PC-9 (cell line): Measurements from ENCODE around the gene SETD6. TPM values are rescaled to one million over a fixed set of nuclear protein-coding genes. Genes with fewer than 3 reads are reported as not detected.

Source experiments
- BruUV-seq: library from RNA; stranded (reverse); fragments of 400-500 nt; replicated peaks from 2 replicates; lab custom pipeline; 2021; lab: Mats Ljungman, UMichigan
- CTCF ChIA-PET: fragments of 300-600 bp; sonication (Branson Sonifier 250); formaldehyde crosslinking; loops from one replicate; lab custom pipeline; 2022; ENCODE audit warnings: antibody characterized with exemption; lab: Charles Lee
- POLR2A ChIA-PET: fragments of 300-600 bp; sonication (Branson Sonifier 250); formaldehyde crosslinking; loops from one replicate; lab custom pipeline; 2022; ENCODE audit warnings: antibody characterized with exemption; ENCODE audit not compliant: unreplicated experiment; lab: Charles Lee
- DNase-seq, 2 experiments: peaks; one replicate each; pipeline versions ENCODE4 v3.0.0 to v3.0.0-alpha.2; 2015 to 2022; ENCODE audit warnings: mixed read lengths in 1 of 2
- H2AFZ ChIP-seq: fragments of 200-600 bp; sonication (generic); 2 replicates; pipeline ENCODE4 v1.8.1; 2017; ENCODE audit warnings: antibody characterized with exemption
- H3F3A ChIP-seq: fragments of 200-600 bp; sonication (generic); 2 replicates; pipeline ENCODE4 v1.8.1; 2017; ENCODE audit warnings: antibody characterized with exemption, mild to moderate bottlenecking, low read depth; ENCODE audit not compliant: insufficient read depth
- H3K27ac ChIP-seq: fragments of 200-600 bp; sonication (generic); 2 replicates; pipeline ENCODE4 v1.6.1; 2016; ENCODE audit warnings: mixed run types
- H3K27me3 ChIP-seq: fragments of 200-600 bp; sonication (generic); 2 replicates; pipeline ENCODE4 v1.6.1; 2016; ENCODE audit warnings: low read depth, mixed run types; ENCODE audit not compliant: insufficient read depth
- H3K36me3 ChIP-seq: fragments of 200-600 bp; sonication (generic); 2 replicates; pipeline ENCODE4 v1.6.1; 2016; ENCODE audit warnings: low read depth, mixed run types
- H3K4me1 ChIP-seq: fragments of 200-600 bp; sonication (generic); replicated peaks from 2 replicates; pipeline ENCODE4 v1.6.1; 2016; ENCODE audit warnings: mixed run types; ENCODE audit not compliant: insufficient read depth
- H3K4me2 ChIP-seq: fragments of 200-600 bp; sonication (generic); 2 replicates; pipeline ENCODE4 v1.6.1; 2017; ENCODE audit warnings: mixed run types
- H3K4me3 ChIP-seq: fragments of 200-600 bp; sonication (generic); 2 replicates; pipeline ENCODE4 v1.6.1; 2016; ENCODE audit warnings: mixed run types
- H3K79me2 ChIP-seq: fragments of 200-600 bp; sonication (generic); 2 replicates; pipeline ENCODE4 v1.6.1; 2017; ENCODE audit warnings: low read depth, mixed run types
- H3K9me2 ChIP-seq: fragments of 200-600 bp; sonication (generic); 2 replicates; pipeline ENCODE4 v1.8.1; 2017; ENCODE audit warnings: mild to moderate bottlenecking; ENCODE audit not compliant: insufficient read depth
- H3K9me3 ChIP-seq: fragments of 200-600 bp; sonication (generic); 2 replicates; pipeline ENCODE4 v1.8.1; 2016; ENCODE audit warnings: low read depth; ENCODE audit not compliant: insufficient read depth
- H4K20me1 ChIP-seq: fragments of 200-600 bp; sonication (generic); 2 replicates; pipeline ENCODE4 v1.8.1; 2017; ENCODE audit not compliant: insufficient read depth
- EZH2 ChIP-seq: fragments of 200-600 bp; sonication (generic); IDR thresholded peaks from 2 replicates; pipeline ENCODE4 v1.8.0; 2017; ENCODE audit warnings: antibody characterized with exemption, low read depth
- intact Hi-C: fragments of 100-400 bp; cut with micrococcal nuclease; formaldehyde crosslinking; loops from one replicate; pipeline ENCODE4 v1.10.0; 2022; ENCODE audit not compliant: unreplicated experiment
- total RNA-seq: library from RNA; stranded (reverse); gene quantifications from 2 replicates; pipeline ENCODE4 v1.2.3, GENCODE V29; 2021
- TF ChIP-seq, protein P1 (sequence below): fragments of 200-600 bp; sonication (generic); conservative IDR thresholded peaks from 2 replicates; pipeline ENCODE4 v1.6.1; 2017; ENCODE audit warnings: mixed run types, antibody characterized with exemption, mild to moderate bottlenecking, moderate library complexity

SETD6 gene
- total RNA-seq, 1 experiment from 2014 or later: 21.4 TPM

DNA sequence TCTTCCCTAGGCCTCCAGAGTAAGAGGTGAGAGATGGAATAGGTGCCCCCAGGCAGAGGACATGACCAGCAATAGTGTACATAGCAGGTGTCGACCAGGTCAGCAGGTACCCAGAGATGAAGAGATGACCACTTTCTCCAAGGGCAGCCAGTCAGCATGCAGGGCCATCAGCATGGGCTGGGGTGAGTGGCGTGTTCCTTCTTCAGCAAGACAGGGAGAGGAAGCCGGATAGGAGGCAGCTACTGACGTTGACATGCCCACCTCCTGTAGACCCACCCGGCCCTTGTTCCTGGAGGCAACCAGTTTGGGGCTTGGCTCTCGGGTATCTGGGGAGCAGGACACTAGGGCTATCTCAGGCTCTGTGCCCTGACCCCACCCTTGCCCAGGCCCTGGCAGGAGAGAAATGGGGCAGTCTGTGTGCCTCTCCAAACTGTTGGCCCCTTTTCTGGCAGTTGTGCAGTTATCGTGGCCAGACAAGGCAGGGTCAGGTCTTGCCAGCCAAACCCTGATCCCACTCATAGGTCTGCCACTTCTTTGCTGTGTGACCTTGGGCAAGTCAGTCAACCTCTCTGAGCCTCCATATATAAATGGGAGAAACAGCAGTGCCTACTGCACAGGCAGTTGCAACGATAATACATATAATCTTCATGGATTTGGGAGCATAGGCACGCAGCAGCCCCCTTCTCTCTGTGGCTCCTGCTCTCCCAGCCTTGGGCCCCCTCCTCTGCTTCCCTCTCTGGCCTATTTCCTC is 16.8 kb upstream of the SETD6 start:
- DNase-seq: no peak
- Histone ChIP-seq H3F3A (peaks cover 15% of the 10 kb centered on the region; the same call in 1 of the 2 replicates), H3K36me3 (no peaks in the 10 kb centered on the region), H4K20me1 (no peaks in the 10 kb centered on the region), H3K27me3 (no peaks in the 10 kb centered on the region), H3K27ac (no peak overlapping the region), H2AFZ (no peak overlapping the region), H3K4me3 (no peak overlapping the region), H3K9me2 (no peaks in the 10 kb centered on the region), H3K9me3 (no peaks in the 10 kb centered on the region), H3K4me1 (0 out of 2 replicates have a peak, but pooled peaks cover 7% of the 10 kb centered on the region), H3K79me2 (no peaks in the 10 kb centered on the region), H3K4me2 (no peak overlapping the region)
- POLR2A ChIA-PET: no interaction called here
- CTCF ChIA-PET: no interaction called here
- intact Hi-C loops: no loop called here
- TF ChIP-seq, protein P1, sequence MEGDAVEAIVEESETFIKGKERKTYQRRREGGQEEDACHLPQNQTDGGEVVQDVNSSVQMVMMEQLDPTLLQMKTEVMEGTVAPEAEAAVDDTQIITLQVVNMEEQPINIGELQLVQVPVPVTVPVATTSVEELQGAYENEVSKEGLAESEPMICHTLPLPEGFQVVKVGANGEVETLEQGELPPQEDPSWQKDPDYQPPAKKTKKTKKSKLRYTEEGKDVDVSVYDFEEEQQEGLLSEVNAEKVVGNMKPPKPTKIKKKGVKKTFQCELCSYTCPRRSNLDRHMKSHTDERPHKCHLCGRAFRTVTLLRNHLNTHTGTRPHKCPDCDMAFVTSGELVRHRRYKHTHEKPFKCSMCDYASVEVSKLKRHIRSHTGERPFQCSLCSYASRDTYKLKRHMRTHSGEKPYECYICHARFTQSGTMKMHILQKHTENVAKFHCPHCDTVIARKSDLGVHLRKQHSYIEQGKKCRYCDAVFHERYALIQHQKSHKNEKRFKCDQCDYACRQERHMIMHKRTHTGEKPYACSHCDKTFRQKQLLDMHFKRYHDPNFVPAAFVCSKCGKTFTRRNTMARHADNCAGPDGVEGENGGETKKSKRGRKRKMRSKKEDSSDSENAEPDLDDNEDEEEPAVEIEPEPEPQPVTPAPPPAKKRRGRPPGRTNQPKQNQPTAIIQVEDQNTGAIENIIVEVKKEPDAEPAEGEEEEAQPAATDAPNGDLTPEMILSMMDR: no peak
- no peak for TF ChIP-seq EZH2
- BruUV-seq: no TSS peak

DNA sequence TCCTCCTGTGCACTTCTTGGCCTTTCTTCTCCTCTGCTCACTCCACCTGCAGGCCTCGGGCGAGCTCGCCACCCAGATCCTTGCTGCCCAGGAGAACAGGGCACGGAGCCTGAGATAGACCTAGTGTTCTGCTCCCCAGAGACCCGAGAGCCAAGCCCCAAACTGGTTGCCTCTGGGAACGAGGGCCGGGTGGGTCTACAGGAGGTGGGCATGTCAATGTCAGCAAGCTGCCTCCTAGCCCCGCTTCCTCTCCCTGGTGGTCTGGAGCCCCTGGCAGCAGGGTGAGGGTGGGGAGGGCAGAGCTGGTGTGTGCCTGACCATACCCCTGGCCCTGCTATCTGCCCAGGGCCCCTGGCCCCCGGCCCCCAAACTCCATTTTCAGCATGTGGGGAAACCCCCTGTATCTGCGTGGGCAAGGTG is 16.2 kb upstream of the SETD6 start:
- Histone ChIP-seq H4K20me1 (no peaks in the 10 kb centered on the region), H3K79me2 (no peaks in the 10 kb centered on the region), H3K4me2 (no peak overlapping the region), H3K9me2 (no peaks in the 10 kb centered on the region), H3K4me1 (0 out of 2 replicates have a peak, but pooled peaks cover 7% of the 10 kb centered on the region), H3K36me3 (no peaks in the 10 kb centered on the region), H3K4me3 (no peak overlapping the region), H3K27me3 (no peaks in the 10 kb centered on the region), H2AFZ (no peak overlapping the region), H3K9me3 (no peaks in the 10 kb centered on the region), H3F3A (peaks cover 15% of the 10 kb centered on the region; the same call in 1 of the 2 replicates), H3K27ac (no peak overlapping the region)
- ChIA-PET POLR2A (no interaction called here), CTCF (no interaction called here)
- TF ChIP-seq, protein P1: no peak
- no peak for TF ChIP-seq EZH2
- BruUV-seq: no TSS peak
- intact Hi-C loops: no loop called here
- DNase-seq: no peak

DNA sequence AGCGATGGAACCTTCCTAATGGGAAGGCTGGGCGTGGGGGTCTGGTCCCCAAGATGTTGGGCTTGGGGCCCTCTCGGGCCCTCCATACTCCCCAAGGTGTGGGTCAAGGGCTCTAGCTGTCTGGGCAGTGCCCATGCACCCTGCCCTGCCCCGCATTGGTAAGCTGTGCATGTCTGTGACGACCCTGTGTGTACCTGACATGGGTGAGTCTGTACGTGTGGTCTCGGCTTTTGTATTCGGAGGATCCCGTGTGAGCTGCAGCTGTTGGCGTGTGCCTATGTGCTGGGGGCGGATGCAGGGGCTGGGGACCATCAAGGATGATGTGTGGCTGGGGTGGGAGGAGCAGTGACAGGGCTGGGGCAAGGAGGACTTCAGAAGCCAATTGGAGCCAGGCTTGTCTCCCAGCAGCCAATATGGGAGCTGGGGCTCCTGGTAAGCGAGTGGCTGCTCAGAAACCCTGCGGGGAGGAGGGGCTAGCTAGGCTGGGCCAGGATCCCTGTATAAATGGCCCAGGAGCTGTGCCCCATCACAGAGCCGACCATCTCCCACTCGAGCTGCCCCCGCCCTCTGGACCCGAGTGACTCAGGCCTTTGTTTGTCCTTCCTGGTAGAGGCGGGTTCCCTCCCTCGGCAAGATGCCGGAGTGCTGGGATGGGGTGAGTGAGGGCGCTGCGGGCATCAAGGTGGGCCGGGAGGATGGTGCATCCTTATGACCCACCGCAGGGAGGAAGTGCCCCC is 15.5 kb upstream of the SETD6 start, which contains the start of gene NDRG4:
Gene NDRG4 (plus strand): TSS at position 529 of the 737 bp plus-strand sequence. CDS start 106 bp downstream, at position 635.
- Histone ChIP-seq H2AFZ (no peak within 1 kb of the TSS), H4K20me1 (no peaks in the 10 kb centered on the region), H3K9me3 (no peaks in the 10 kb centered on the region), H3K4me1 (0 out of 2 replicates have a peak, but pooled peaks cover 7% of the 10 kb centered on the region), H3K4me3 (peak within 1 kb of the TSS; percentile 11; the same call in 1 of the 2 replicates), H3K4me2 (peak within 1 kb of the TSS; percentile 60), H3F3A (peaks cover 15% of the 10 kb centered on the region; the same call in 1 of the 2 replicates), H3K9me2 (no peaks in the 10 kb centered on the region), H3K36me3 (no peaks in the 10 kb centered on the region), H3K27me3 (no peaks in the 10 kb centered on the region), H3K27ac (no peak within 1 kb of the TSS), H3K79me2 (no peaks in the 10 kb centered on the region)
- CTCF ChIA-PET: no interaction called here
- POLR2A ChIA-PET: interaction anchor here (0.6 kb wide), 3 partner anchors 119 to 576 kb away, joined by 3 to 5 read pairs (median 4); no protein-coding TSS in a partner anchor
- intact Hi-C loops: no loop called here
- no TSS peak for BruUV-seq
- DNase-seq: peak; percentile 61 to 74
- TF ChIP-seq EZH2: no peak
- TF ChIP-seq, protein P1: no peak
